OCI-LY1 (cell line): Measurements from ENCODE around the gene C15orf61.
A peak's percentile ranks its signal among the peaks of the same experiment; 100 is the strongest.

ENCODE experiments used
- H2AFZ ChIP-seq: fragments of 200-600 bp; sonication (generic), shearing (Covaris generic); 2 replicates; pipeline ENCODE4 v1.6.0; 2014; ENCODE audit warnings: antibody characterized with exemption, mild to moderate bottlenecking, low read length
- H3F3A ChIP-seq: fragments of 200-600 bp; sonication (generic), shearing (Covaris generic); 2 replicates; pipeline ENCODE4 v1.6.0; 2014; ENCODE audit warnings: mild to moderate bottlenecking, antibody characterized with exemption, low read length, moderate library complexity; ENCODE audit not compliant: insufficient read depth
- H3K27ac ChIP-seq: fragments of 200-600 bp; sonication (generic); 2 replicates; pipeline ENCODE4 v1.5.1; 2014; ENCODE audit warnings: low read length, mixed run types, mild to moderate bottlenecking, low read depth; ENCODE audit not compliant: poor library complexity, severe bottlenecking
- H3K27me3 ChIP-seq: fragments of 200-600 bp; sonication (generic); 2 replicates; pipeline ENCODE4 v1.6.0; 2014; ENCODE audit warnings: antibody characterized with exemption, mild to moderate bottlenecking, low read length, moderate library complexity; ENCODE audit not compliant: insufficient read depth
- H3K36me3 ChIP-seq: fragments of 200-600 bp; sonication (generic); 2 replicates; pipeline ENCODE4 v1.6.1; 2014; ENCODE audit warnings: mild to moderate bottlenecking, antibody characterized with exemption, low read length, moderate library complexity, mixed read lengths; ENCODE audit not compliant: insufficient read depth
- H3K4me1 ChIP-seq: fragments of 200-600 bp; sonication (generic); 2 replicates; pipeline ENCODE4 v1.5.1; 2014; ENCODE audit warnings: mild to moderate bottlenecking, low read length, moderate library complexity; ENCODE audit not compliant: insufficient read depth, severe bottlenecking
- H3K4me2 ChIP-seq: fragments of 200-600 bp; sonication (generic), shearing (Covaris generic); 2 replicates; pipeline ENCODE4 v1.6.1; 2014; ENCODE audit warnings: low read length
- H3K4me3 ChIP-seq: fragments of 200-600 bp; sonication (generic); 2 replicates; pipeline ENCODE4 v1.5.1; 2014; ENCODE audit warnings: low read length, low read depth, mild to moderate bottlenecking, mixed read lengths; ENCODE audit not compliant: poor library complexity, severe bottlenecking
- H3K79me2 ChIP-seq: fragments of 200-600 bp; shearing (Covaris generic); 2 replicates; pipeline ENCODE4 v1.6.1; 2016; ENCODE audit warnings: mixed run types, low read length, mixed read lengths; ENCODE audit not compliant: insufficient read depth
- H3K9ac ChIP-seq: fragments of 200-600 bp; sonication (generic), shearing (Covaris generic); 2 replicates; pipeline ENCODE4 v1.6.1; 2014; ENCODE audit warnings: mild to moderate bottlenecking, low read length, mixed read lengths
- H3K9me2 ChIP-seq: fragments of 200-600 bp; sonication (generic), shearing (Covaris generic); 2 replicates; pipeline ENCODE4 v1.6.1; 2014; ENCODE audit warnings: low read depth, mild to moderate bottlenecking, low read length, mixed read lengths
- H3K9me3 ChIP-seq: fragments of 200-600 bp; shearing (Covaris generic); 2 replicates; pipeline ENCODE4 v1.6.1; 2014; ENCODE audit warnings: low read length, mixed read lengths
- H4K20me1 ChIP-seq: fragments of 200-600 bp; sonication (generic), shearing (Covaris generic); 2 replicates; pipeline ENCODE4 v1.6.0; 2016; ENCODE audit warnings: mild to moderate bottlenecking, low read length; ENCODE audit not compliant: insufficient read depth
- CTCF ChIP-seq: fragments of 200-600 bp; sonication (generic), shearing (Covaris generic); IDR thresholded peaks from 2 replicates; pipeline ENCODE4 v1.5.1; 2017; ENCODE audit warnings: mild to moderate bottlenecking, antibody characterized with exemption, low read length, moderate library complexity, mixed read lengths
- EZH2 ChIP-seq: fragments of 200-600 bp; sonication (generic), shearing (Covaris generic); IDR thresholded peaks from 2 replicates; pipeline ENCODE4 v1.8.0; 2017; ENCODE audit warnings: borderline replicate concordance, mixed run types, mild to moderate bottlenecking, antibody characterized with exemption, low read length, moderate library complexity, mixed read lengths

C15orf61 gene

GRCh38 chr15:67520321-67521028 is 456 bp upstream of the C15orf61 start:
- no peaks in the 10 kb centered on the region for H3F3A ChIP-seq
- no peaks in the 10 kb centered on the region for H4K20me1 ChIP-seq
- H3K36me3 ChIP-seq = peaks cover 13% of the 10 kb centered on the region; the same call in 1 of the 2 replicates
- H3K27ac ChIP-seq = peak overlapping the region; percentile 80
- TF ChIP-seq EZH2 = no peak
- TF ChIP-seq CTCF = no peak
- H3K4me3 ChIP-seq = peak overlapping the region; percentile 70
- peak overlapping the region; percentile 97 for H3K9ac ChIP-seq
- peak overlapping the region; percentile 75 for H3K4me2 ChIP-seq
- no peaks in the 10 kb centered on the region for H3K9me2 ChIP-seq
- H3K79me2 ChIP-seq = peaks cover 40% of the 10 kb centered on the region
- H3K27me3 ChIP-seq = no peaks in the 10 kb centered on the region
- H3K4me1 ChIP-seq = peaks cover 32% of the 10 kb centered on the region
- H3K9me3 ChIP-seq = no peaks in the 10 kb centered on the region
- peak overlapping the region; percentile 87 for H2AFZ ChIP-seq

GRCh38 chr15:67521783-67522568 is 1.0 kb downstream of the C15orf61 start:
- no peaks in the 10 kb centered on the region for H3K9me2 ChIP-seq
- peak overlapping the region; percentile 97 for H3K9ac ChIP-seq
- TF ChIP-seq CTCF (0 out of 2 replicates have a peak, but pooled peaks have one; percentile 25), EZH2 (no peak)
- H3K27me3 ChIP-seq = no peaks in the 10 kb centered on the region
- H2AFZ ChIP-seq = no peak overlapping the region
- H3K4me2 ChIP-seq = peak overlapping the region; percentile 75
- H3K4me3 ChIP-seq = peak overlapping the region; percentile 70
- H3K27ac ChIP-seq = peak overlapping the region; percentile 85
- peaks cover 23% of the 10 kb centered on the region; the same call in 1 of the 2 replicates for H3K36me3 ChIP-seq
- peaks cover 32% of the 10 kb centered on the region for H3K4me1 ChIP-seq
- H3K79me2 ChIP-seq = peaks cover 41% of the 10 kb centered on the region
- H3F3A ChIP-seq = no peaks in the 10 kb centered on the region
- no peaks in the 10 kb centered on the region for H3K9me3 ChIP-seq
- H4K20me1 ChIP-seq = no peaks in the 10 kb centered on the region

- peak overlapping the region; percentile 70 for H3K4me3 ChIP-seq
- no peak overlapping the region for H2AFZ ChIP-seq
- no peaks in the 10 kb centered on the region for H3K9me2 ChIP-seq
- H3K9ac ChIP-seq = peak overlapping the region; percentile 97
- H3K4me1 ChIP-seq = peaks cover 32% of the 10 kb centered on the region
- H3K27ac ChIP-seq = peak overlapping the region; percentile 85
- H3K4me2 ChIP-seq = peak overlapping the region; percentile 75
- no peaks in the 10 kb centered on the region for H3K27me3 ChIP-seq
- H4K20me1 ChIP-seq = no peaks in the 10 kb centered on the region
- peaks cover 41% of the 10 kb centered on the region for H3K79me2 ChIP-seq
- TF ChIP-seq EZH2 (no peak), CTCF (no peak)
- peaks cover 31% of the 10 kb centered on the region; the same call in 1 of the 2 replicates for H3K36me3 ChIP-seq
- H3F3A ChIP-seq = no peaks in the 10 kb centered on the region
- no peaks in the 10 kb centered on the region for H3K9me3 ChIP-seq
Measured at GRCh38 chr15:67523330-67523729, 2.4 kb downstream of the C15orf61 start.
